NCI-H1930 (cell line): ENCODE data around the gene TFF1.

Experiments used
- DNase-seq, 2 experiments: peaks; one replicate each; lab custom pipeline; 2025; lab: John Stamatoyannopoulos, UW

TFF1 gene

DNA sequence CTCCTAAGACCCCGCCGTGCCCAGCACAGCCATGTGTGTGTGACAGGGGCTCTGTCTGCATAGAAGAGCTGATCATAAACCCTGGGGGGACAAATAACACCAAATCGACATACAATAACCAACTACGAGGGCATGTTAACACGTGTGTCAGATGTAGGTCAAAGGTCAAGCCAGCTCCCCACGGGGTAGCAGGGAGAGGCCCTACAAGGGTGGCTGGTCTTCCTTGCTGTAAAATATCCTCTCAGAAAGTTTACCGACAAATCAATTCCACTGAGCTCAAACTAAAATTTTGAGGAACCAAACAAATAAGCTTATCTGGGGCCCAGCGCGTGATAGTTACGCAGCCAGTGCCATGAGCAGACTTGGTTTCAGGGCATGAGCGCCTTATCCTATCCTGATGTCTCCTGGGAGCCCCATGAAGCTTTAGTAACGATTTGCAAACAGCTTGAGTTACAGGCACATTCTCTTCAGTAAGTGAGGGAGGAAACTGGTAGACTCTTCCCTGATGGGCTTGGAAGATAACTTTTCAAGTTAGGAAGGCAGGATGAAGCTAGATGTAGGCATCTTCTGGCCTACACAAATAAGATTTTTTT is 32.2 kb upstream of the TFF1 start:
- DNase-seq, result no peak

GRCh38 chr21:42397746-42398394 is 31.5 kb upstream of the TFF1 start:
- no peak for DNase-seq

DNA sequence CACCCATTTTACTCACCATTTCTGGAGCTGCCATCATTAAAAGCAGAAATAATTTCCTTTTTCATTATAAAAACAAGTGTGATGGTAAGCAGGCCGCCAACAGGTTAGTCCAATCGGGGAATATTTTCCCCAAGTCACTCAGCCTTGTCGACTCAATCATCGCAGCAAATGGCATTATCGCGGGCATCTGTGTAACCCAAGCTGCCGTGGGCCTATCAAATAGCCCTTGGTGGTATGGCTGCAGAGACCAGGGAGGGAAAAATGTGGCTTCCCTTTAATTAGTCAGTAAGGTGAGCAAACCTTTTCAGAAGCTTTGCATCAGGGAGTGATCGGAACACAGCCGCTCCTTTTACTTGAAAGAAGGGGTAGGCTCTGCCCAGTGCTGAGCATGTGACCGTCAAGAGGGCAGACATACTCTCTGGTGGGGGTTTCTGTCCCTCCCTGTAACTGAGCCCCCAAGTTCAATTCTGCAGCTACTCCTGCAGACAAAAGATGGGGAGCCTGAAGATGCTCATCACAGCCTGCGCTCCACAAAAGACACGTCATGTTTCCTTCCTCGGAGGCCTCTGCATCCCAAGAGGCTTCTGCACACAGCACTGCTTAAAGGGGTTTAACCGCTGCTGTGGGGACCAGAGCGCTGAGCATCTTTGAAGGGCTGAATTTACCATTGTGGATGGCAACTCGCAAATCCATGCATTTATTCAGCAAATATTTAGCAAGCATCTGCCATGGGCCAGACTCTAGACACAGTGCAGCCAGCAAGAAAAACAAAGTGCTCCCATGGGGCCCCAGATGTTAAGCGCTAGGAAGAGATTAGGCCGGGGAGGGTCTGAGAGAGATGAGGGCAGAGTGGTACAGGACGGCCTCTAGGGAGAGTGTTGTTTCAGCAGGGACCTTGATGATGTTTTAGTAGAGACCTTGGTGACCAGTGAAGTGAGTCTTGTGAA is 30.7 kb upstream of the TFF1 start:
- DNase-seq, result peak in 1 of 2 experiments; percentile 14

DNA sequence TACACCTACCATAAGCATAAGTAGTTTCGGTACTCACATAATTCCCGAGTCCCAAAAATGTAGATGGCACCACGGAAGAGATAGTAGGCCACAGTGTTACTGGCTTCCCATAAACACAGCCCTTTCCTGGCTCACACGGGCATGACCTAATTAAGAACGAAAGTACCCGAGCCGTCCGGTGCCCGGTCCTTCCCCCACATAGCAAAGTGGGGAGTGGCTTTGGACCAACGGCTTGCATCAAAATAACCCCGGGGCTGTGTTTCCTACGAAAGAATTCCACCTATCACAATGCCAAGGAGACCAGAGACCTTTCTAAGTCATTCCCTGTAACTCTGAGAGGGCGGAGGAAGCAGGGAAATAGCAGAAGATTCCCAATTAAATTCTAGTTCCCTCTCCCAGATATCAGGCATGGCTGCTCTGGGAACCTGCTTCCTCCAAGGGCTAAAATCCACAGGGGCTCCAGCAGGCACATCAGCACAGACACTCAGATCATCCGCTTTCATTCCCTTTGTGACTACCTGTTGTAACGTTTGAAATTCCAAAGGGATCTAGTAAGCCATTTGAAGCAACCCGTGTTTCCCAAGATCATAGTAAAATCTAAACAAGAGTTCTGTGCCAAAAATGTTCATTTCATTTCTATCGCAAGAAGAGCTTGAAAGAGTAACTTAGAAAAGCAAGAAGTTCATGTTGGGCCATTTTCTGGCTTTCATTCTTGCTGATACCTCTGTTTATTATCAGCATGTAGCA is 29.7 kb upstream of the TFF1 start, which contains the start of gene TMPRSS3:
TMPRSS3 (minus strand) TSS at position 148 of the 747 bp plus-strand sequence. CDS start 635 bp downstream, outside the sequence.
- no peak for DNase-seq

- no peak for DNase-seq
These were observed 29.0 kb upstream of the TFF1 start for GRCh38 chr21:42395302-42395701.

DNA sequence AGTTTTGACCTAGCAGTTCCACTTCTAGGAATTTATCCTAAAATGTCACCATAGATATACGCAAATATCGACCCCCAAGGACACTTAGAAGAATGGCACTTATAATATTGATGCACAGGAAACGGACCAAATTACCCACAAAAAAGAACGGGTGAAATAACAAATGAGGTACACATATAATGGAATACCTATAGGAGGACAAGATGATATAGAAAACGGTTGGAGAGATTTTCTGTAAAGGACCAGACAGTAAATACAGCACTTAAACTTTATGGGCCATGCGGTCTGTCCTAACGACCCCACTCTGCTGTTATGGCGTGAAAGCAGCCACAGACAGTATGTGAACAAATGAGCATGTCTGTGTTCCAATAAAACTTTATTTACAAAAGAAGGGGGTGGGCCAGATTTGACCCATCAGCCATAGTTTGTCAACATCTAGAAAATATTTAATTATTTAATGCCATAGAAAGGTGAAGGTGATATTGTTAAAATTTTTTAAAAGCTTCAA is 27.2 kb upstream of the TFF1 start:
- no peak for DNase-seq

GRCh38 chr21:42392731-42393442 is 26.6 kb upstream of the TFF1 start:
- DNase-seq, result no peak

DNA sequence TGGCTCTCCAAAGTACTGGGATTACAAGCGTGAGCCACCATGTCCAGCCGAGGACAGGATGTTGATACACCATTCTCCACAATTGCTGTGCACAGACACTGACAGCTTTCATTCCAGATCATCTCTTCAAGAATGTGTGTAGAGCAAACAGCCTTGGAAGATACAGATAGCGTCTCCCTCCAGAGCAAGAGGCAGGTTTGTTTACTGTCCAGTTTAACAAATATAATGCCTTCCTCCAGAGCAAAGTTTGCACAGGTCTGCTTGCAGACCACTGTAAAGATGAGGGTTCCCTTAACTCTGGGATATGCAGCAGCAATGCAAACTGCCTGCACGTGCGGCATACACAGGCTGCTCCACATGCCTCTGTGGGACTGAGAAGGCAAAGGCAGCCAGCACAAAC is 25.0 kb upstream of the TFF1 start:
- DNase-seq, result no peak

- DNase-seq, result no peak
These were observed 24.4 kb upstream of the TFF1 start for GRCh38 chr21:42390696-42391095.

DNA sequence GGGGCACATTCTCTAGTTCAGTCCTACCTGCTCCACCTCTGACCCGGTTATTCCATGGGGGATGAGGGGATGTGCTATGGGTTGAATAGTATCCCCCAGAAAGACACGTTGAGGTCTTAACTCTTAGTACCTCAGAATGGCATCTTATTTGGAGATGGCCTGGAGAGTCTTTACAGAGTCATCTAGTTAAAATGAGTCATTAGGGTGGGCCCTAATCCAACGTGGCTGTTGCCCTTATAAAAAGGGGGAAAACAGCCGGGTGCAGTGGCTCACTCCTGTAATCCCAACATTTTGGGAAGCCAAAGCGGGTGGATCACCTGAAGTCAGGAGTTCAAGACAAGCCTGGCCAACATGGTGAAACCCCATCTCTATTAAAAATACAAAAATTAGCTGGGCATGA is 23.9 kb upstream of the TFF1 start:
- no peak for DNase-seq

GRCh38 chr21:42389449-42389835 is 23.1 kb upstream of the TFF1 start:
- DNase-seq, result no peak

GRCh38 chr21:42388740-42389448 is 22.6 kb upstream of the TFF1 start:
- DNase-seq, result no peak

DNA sequence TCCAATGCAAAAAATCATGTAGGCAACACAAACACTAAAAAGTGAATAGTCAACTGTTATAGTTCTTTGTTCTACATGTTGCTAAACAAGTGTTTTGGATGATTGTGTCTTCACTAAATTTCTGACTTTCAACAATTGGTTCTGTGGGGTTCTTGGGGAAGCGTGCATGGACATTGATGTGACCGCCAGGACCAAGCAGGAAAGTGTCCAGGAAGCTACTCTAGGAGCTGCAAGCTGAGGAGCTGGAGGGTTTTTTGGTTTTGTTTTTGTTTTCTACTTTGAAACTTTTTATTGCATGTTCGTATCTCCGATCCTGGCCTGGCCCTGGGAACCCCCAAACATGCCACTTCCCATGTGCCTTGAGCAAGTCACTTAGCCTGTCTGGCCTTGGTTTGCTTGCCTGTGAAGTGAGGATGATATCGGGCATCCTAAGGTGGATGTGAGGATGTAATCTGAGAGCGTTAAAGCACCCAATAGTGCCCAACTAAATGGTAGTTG is 21.6 kb upstream of the TFF1 start:
- no peak for DNase-seq

- DNase-seq, result no peak
These were observed 20.8 kb upstream of the TFF1 start for GRCh38 chr21:42387164-42387563.

- DNase-seq, result no peak
These were observed 19.8 kb upstream of the TFF1 start for GRCh38 chr21:42386034-42386591.

- DNase-seq, result no peak
These were observed 19.3 kb upstream of the TFF1 start for GRCh38 chr21:42385619-42386018.

DNA sequence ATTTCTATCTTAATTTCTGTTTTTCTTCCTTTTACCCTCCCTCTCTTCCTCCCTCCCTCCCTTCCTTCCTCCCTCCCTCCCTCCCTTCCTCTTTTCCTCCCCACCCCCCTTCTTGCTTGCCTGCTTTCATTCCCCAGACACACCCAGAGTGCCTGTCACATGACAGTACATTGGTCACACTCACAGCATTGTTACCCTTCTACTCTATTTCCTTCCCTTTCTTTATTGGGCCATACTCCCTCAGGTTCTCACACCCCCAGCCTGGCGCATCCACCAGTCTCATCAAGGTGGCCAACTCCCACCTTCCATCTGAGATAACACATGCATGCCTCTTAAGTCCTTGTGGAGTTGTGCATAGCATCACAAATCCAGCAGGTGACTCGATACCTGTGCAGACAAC is 18.7 kb upstream of the TFF1 start:
- no peak for DNase-seq

DNA sequence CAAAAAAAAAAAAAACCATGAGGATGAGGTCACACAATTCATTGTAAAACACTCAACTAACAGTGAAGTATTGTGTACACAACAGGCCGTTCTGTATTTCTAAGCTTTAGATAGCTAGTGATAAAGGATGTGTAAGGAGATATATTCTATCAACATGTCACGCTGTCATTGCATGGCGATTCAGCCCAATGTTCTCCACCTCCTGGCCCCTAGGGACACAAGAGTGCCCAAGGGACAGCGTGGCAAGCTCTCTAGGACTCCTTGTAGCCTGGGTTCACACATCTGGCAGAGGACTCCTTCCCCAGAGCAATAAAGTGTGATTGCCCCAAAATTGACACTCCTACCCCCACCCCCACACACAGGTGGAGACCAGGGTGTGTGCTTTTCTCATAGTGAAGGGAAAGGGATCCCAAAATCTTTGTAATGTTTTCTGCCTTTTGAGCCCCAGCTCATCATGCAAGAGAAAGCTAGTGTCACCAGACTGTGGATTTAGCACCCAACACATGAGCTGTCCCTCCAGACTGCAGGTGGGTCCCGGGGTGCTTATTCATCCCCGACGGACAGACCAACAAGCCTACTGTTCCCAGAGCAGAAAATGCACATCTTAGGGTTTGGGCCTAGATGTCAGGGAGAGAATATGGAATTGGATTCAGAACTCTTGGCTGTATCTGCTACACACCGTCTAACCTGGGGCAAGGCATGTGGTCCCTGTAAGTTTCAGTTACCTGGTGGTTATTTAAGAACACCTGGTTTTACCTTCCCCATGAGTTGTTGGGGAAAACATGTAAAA is 18.0 kb upstream of the TFF1 start:
- DNase-seq, result no peak

- no peak for DNase-seq
These were observed 17.0 kb upstream of the TFF1 start for GRCh38 chr21:42383331-42383730.
